Erythroblast (primary cell): Measurements from ENCODE around the gene PNPLA1.

Source experiments
- GATA1 ChIP-seq: IDR thresholded peaks from 2 replicates; pipeline ENCODE4 v1.6.1; 2011; ENCODE audit warnings: low read depth, mild to moderate bottlenecking, control low read depth, low read length, moderate library complexity
- POLR2A ChIP-seq: IDR thresholded peaks from 2 replicates; pipeline ENCODE4 v1.6.1; 2011; ENCODE audit warnings: mild to moderate bottlenecking, low read length

DNA sequence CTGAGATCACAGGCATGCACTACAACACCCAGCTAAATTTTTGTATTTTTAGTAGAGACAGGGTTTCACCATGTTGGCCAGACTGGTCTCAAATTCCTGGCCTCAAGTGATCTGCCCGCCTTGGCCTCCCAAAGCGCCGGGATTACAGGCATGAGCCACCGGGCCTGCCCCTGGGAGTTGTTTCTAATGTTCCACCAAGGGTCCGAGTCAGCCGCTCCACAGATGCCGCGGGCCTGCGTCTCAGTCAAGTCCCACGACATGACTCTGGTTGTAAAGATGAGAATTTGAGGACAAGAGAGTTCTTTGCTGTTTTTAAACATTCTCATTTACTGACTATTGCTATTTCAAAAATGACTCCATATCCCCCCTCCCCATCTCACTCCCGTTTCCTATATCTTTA, 36.0 kb downstream of the PNPLA1 start:
- no peak for TF ChIP-seq POLR2A
- TF ChIP-seq GATA1 = no peak
